HepG2 (cell line): ENCODE measurements around the gene TNP2. TPM values are rescaled to one million over a fixed set of nuclear protein-coding genes. Genes with fewer than 3 reads are reported as not detected.

Source experiments
- CC2D1A ChIP-seq: sonication (generic); formaldehyde crosslinking; IDR thresholded peaks from 2 replicates; pipeline ENCODE4 v1.8.1; 2023; ENCODE audit warnings: mild to moderate bottlenecking, missing genetic modification reagents
- DNMT3B ChIP-seq: conservative IDR thresholded peaks from 2 replicates; pipeline ENCODE4 v1.6.1; 2016; ENCODE audit warnings: missing biosample characterization, control low read depth
- ELF3 ChIP-seq: IDR thresholded peaks from 2 replicates; pipeline ENCODE4 v1.6.1; 2016; ENCODE audit warnings: missing genetic modification reagents, missing compliant biosample characterization
- ETV5 ChIP-seq: IDR thresholded peaks from 2 replicates; pipeline ENCODE4 v1.6.1; 2018; ENCODE audit warnings: missing biosample characterization, missing genetic modification reagents, inconsistent platforms, borderline replicate concordance
- EZH2 ChIP-seq: conservative IDR thresholded peaks from 2 replicates; pipeline ENCODE4 v1.6.1; 2012; ENCODE audit warnings: mild to moderate bottlenecking, low read depth, low read length, moderate library complexity
- FOXJ3 ChIP-seq: sonication (generic); formaldehyde crosslinking; IDR thresholded peaks from 2 replicates; pipeline ENCODE4 v1.4.0; 2020; ENCODE audit warnings: missing genetic modification reagents, mild to moderate bottlenecking, borderline replicate concordance
- JDP2 ChIP-seq: sonication (generic); formaldehyde crosslinking; IDR thresholded peaks from 2 replicates; pipeline ENCODE4 v1.8.1; 2022; ENCODE audit warnings: missing genetic modification reagents, borderline replicate concordance
- MAZ ChIP-seq, 2 experiments: sonication (generic) in 1 of 2; formaldehyde crosslinking in 1 of 2; IDR thresholded peaks; 2 replicates each; pipeline versions ENCODE4 v1.5.0 to v1.6.1; 2012 to 2020; ENCODE audit warnings: low read depth in 2 of 2, mild to moderate bottlenecking in 2 of 2, borderline replicate concordance in 1 of 2, improper control_type of control experiment in 1 of 2, low read length in 1 of 2, missing genetic modification reagents in 1 of 2, moderate library complexity in 1 of 2
- MXD3 ChIP-seq: IDR thresholded peaks from 2 replicates; pipeline ENCODE4 v1.6.1; 2016; ENCODE audit warnings: mild to moderate bottlenecking, missing biosample characterization, missing genetic modification reagents
- MXD4 ChIP-seq: IDR thresholded peaks from 2 replicates; pipeline ENCODE4 v1.6.1; 2016; ENCODE audit warnings: mild to moderate bottlenecking, missing biosample characterization, missing genetic modification reagents
- RERE ChIP-seq: IDR thresholded peaks from 2 replicates; pipeline ENCODE4 v1.6.1; 2016; ENCODE audit warnings: low read depth, missing genetic modification reagents, missing compliant biosample characterization
- RXRB ChIP-seq: IDR thresholded peaks from 2 replicates; pipeline ENCODE4 v1.6.1; 2016; ENCODE audit warnings: borderline replicate concordance, missing genetic modification reagents, missing compliant biosample characterization
- SMAD1 ChIP-seq: sonication (generic); formaldehyde crosslinking; IDR thresholded peaks from 2 replicates; pipeline ENCODE4 v1.4.0; 2020; ENCODE audit warnings: missing genetic modification reagents, low read depth, mild to moderate bottlenecking, borderline replicate concordance
- SMARCE1 ChIP-seq: fragments of 450-650 bp; IDR thresholded peaks from 2 replicates; pipeline ENCODE4 v1.6.1; 2017; ENCODE audit warnings: borderline replicate concordance
- YEATS2 ChIP-seq: sonication (generic); formaldehyde crosslinking; IDR thresholded peaks from 2 replicates; pipeline ENCODE4 v1.4.0; 2020; ENCODE audit warnings: missing genetic modification reagents, borderline replicate concordance
- ZFAT ChIP-seq: sonication (generic); formaldehyde crosslinking; conservative IDR thresholded peaks from 2 replicates; pipeline ENCODE4 v1.8.1; 2023; ENCODE audit warnings: missing genetic modification reagents, inconsistent platforms
- ZFYVE20 ChIP-seq: sonication (generic); formaldehyde crosslinking; IDR thresholded peaks from 2 replicates; pipeline ENCODE4 v1.8.0; 2023; ENCODE audit warnings: low read depth, mild to moderate bottlenecking, moderate library complexity, missing genetic modification reagents, borderline replicate concordance
- ZNF160 ChIP-seq: sonication (generic); formaldehyde crosslinking; IDR thresholded peaks from 2 replicates; pipeline ENCODE4 v1.8.0; 2022; ENCODE audit warnings: mild to moderate bottlenecking, inconsistent platforms, missing genetic modification reagents
- ZNF180 ChIP-seq: sonication (generic); formaldehyde crosslinking; IDR thresholded peaks from 2 replicates; pipeline ENCODE4 v1.4.0; 2020; ENCODE audit warnings: low read depth, missing genetic modification reagents, borderline replicate concordance
- ZNF30 ChIP-seq: sonication (generic); formaldehyde crosslinking; IDR thresholded peaks from 2 replicates; pipeline ENCODE4 v1.5.0; 2020; ENCODE audit warnings: mild to moderate bottlenecking, missing genetic modification reagents
- ZNF317 ChIP-seq: sonication (generic); formaldehyde crosslinking; IDR thresholded peaks from 2 replicates; pipeline ENCODE4 v1.5.0; 2020; ENCODE audit warnings: mild to moderate bottlenecking, missing genetic modification reagents
- ZNF331 ChIP-seq: sonication (generic); formaldehyde crosslinking; IDR thresholded peaks from 2 replicates; pipeline ENCODE4 v1.4.0; 2020; ENCODE audit warnings: missing genetic modification reagents
- ZNF550 ChIP-seq: sonication (generic); formaldehyde crosslinking; IDR thresholded peaks from 2 replicates; pipeline ENCODE4 v1.4.0; 2020; ENCODE audit warnings: mild to moderate bottlenecking, missing genetic modification reagents, borderline replicate concordance
- ZNF704 ChIP-seq: sonication (generic); formaldehyde crosslinking; IDR thresholded peaks from 2 replicates; pipeline ENCODE4 v1.8.1; 2023; ENCODE audit warnings: mild to moderate bottlenecking, inconsistent platforms, moderate library complexity, missing genetic modification reagents, borderline replicate concordance
- polyA plus RNA-seq, 8 experiments: library from polyadenylated mRNA; depleted of rRNA in 3 of 8; stranded (reverse) in 7 of 8; unstranded in 1 of 8; fragments of >200 nt; fragmentation: Illumina TruSeq in 4 of 8; extraction: Trizol in 4 of 8; gene quantifications; 2 replicates each; pipeline versions ENCODE4 v1.2.1 to v1.2.3, GENCODE V29; 2011 to 2016; ENCODE audit warnings: low read depth in 4 of 8, missing spikeins in 1 of 8, mixed read lengths in 1 of 8; ENCODE audit not compliant: insufficient read depth in 1 of 8
- total RNA-seq, 5 experiments: library from RNA; depleted of rRNA; stranded (reverse); fragments of >200 nt; fragmentation: Illumina TruSeq; extraction: Trizol; gene quantifications; 2 replicates each; pipeline ENCODE4 v1.2.3, GENCODE V29; 2016; ENCODE audit warnings: low read depth in 1 of 5

TNP2 gene
- total and polyA plus RNA-seq, 2 of the 13 experiments (the other 11 are each of a cell fraction or from before 2014, with no cell fraction given), result not detected

- no peak for TF ChIP-seq ZNF704 (CRISPR knock-in tag)
- no peak for TF ChIP-seq DNMT3B (CRISPR knock-in tag)
- no peak for TF ChIP-seq ZNF160 (CRISPR knock-in tag)
- peak; percentile 42 for TF ChIP-seq RXRB (CRISPR knock-in tag)
- TF ChIP-seq MAZ (IDR thresholded peaks at IDR 0.05; ENCODE audit: borderline replicate concordance, low read depth, low read length), result no peak; the same call in 1 of the 2 replicates
- no peak for TF ChIP-seq MAZ (CRISPR knock-in tag; IDR thresholded peaks at IDR 0.05; ENCODE audit: low read depth)
- TF ChIP-seq ZNF180 (CRISPR knock-in tag), result no peak
- no peak for TF ChIP-seq ZNF317
- no peak for TF ChIP-seq CC2D1A
- TF ChIP-seq ZNF331 (CRISPR knock-in tag), result no peak
- no peak for TF ChIP-seq EZH2
- no peak for TF ChIP-seq SMAD1 (CRISPR knock-in tag)
- TF ChIP-seq MXD3 (CRISPR knock-in tag), result no peak
- no peak for TF ChIP-seq YEATS2 (CRISPR knock-in tag)
- no peak for TF ChIP-seq ZNF30
- TF ChIP-seq ZFYVE20 (CRISPR knock-in tag), result no peak
- 0 out of 2 replicates have a peak, but pooled peaks have one; percentile 32 for TF ChIP-seq ELF3 (CRISPR knock-in tag)
- TF ChIP-seq ETV5 (CRISPR knock-in tag), result no peak
- TF ChIP-seq SMARCE1, result no peak
- TF ChIP-seq ZNF550, result no peak
- 0 out of 2 replicates have a peak, but pooled peaks have one; percentile 28 for TF ChIP-seq FOXJ3 (CRISPR knock-in tag)
- no peak for TF ChIP-seq MXD4 (CRISPR knock-in tag)
- no peak for TF ChIP-seq RERE (CRISPR knock-in tag)
- TF ChIP-seq ZFAT, result no peak
- TF ChIP-seq JDP2 (CRISPR knock-in tag), result no peak
These were observed 4.7 kb upstream of the TNP2 start (continued) for GRCh38 chr16:11273721-11274324.
